HepG2 (cell line): ENCODE measurements around the gene MTHFS. TPM values are rescaled to one million over a fixed set of nuclear protein-coding genes. Genes with fewer than 3 reads are reported as not detected.
A peak's percentile ranks its signal among the peaks of the same experiment; 100 is the strongest.

ENCODE experiments used
- ARID5B ChIP-seq: IDR thresholded peaks from 2 replicates; pipeline ENCODE4 v1.4.0; 2020; ENCODE audit warnings: mild to moderate bottlenecking, missing genetic modification reagents
- CC2D1A ChIP-seq: sonication (generic); formaldehyde crosslinking; IDR thresholded peaks from 2 replicates; pipeline ENCODE4 v1.8.1; 2023; ENCODE audit warnings: mild to moderate bottlenecking, missing genetic modification reagents
- EED ChIP-seq: sonication (generic); formaldehyde crosslinking; IDR thresholded peaks from 2 replicates; pipeline ENCODE4 v1.5.0; 2020; ENCODE audit warnings: mild to moderate bottlenecking, missing genetic modification reagents
- ELF3 ChIP-seq: IDR thresholded peaks from 2 replicates; pipeline ENCODE4 v1.6.1; 2016; ENCODE audit warnings: missing genetic modification reagents, missing compliant biosample characterization
- FOSL2 ChIP-seq: sonication (generic); formaldehyde crosslinking; IDR thresholded peaks from 2 replicates; pipeline ENCODE4 v1.4.0; 2020; ENCODE audit warnings: missing genetic modification reagents
- FOXM1 ChIP-seq: sonication (generic); formaldehyde crosslinking; IDR thresholded peaks from 2 replicates; pipeline ENCODE4 v1.5.0; 2020; ENCODE audit warnings: missing genetic modification reagents
- GABPA ChIP-seq, 2 experiments: IDR thresholded peaks; 2 replicates each; pipeline ENCODE4 v1.6.1; 2011 to 2016; ENCODE audit warnings: low read depth in 2 of 2, low read length in 1 of 2, missing biosample characterization in 1 of 2, missing genetic modification characterization in 1 of 2
- HHEX ChIP-seq: IDR thresholded peaks from 2 replicates; pipeline ENCODE4 v1.6.1; 2016; ENCODE audit warnings: control low read depth
- PCBP2 ChIP-seq: fragments of 200-400 bp; formaldehyde crosslinking; optimal IDR thresholded peaks from 2 replicates; pipeline ENCODE3; 2018; ENCODE audit warnings: low read length, low read depth; ENCODE audit not compliant: poor library complexity, severe bottlenecking
- PRMT3 ChIP-seq: sonication (generic); formaldehyde crosslinking; IDR thresholded peaks from 2 replicates; pipeline ENCODE4 v1.8.1; 2022; ENCODE audit warnings: low read depth, mild to moderate bottlenecking, moderate library complexity, missing genetic modification reagents, borderline replicate concordance
- RFX5 ChIP-seq: IDR thresholded peaks from 2 replicates; pipeline ENCODE4 v1.6.1; 2011; ENCODE audit warnings: low read depth, low read length, improper control_type of control experiment
- SIN3A ChIP-seq: IDR thresholded peaks from 2 replicates; pipeline ENCODE4 v1.6.1; 2011; ENCODE audit warnings: low read depth, mild to moderate bottlenecking, control low read depth, low read length, borderline replicate concordance
- YEATS4 ChIP-seq: sonication (generic); formaldehyde crosslinking; IDR thresholded peaks from 2 replicates; pipeline ENCODE4 v1.4.0; 2020; ENCODE audit warnings: missing genetic modification reagents, borderline replicate concordance
- ZBTB46 ChIP-seq: sonication (generic); formaldehyde crosslinking; IDR thresholded peaks from 2 replicates; pipeline ENCODE4 v1.4.0; 2020; ENCODE audit warnings: mild to moderate bottlenecking, missing genetic modification reagents, borderline replicate concordance
- ZMYM4 ChIP-seq: sonication (generic); formaldehyde crosslinking; IDR thresholded peaks from 2 replicates; pipeline ENCODE4 v1.8.1; 2023; ENCODE audit warnings: mild to moderate bottlenecking, missing genetic modification reagents
- ZNF230 ChIP-seq: sonication (generic); formaldehyde crosslinking; IDR thresholded peaks from 2 replicates; pipeline ENCODE4 v1.4.0; 2020; ENCODE audit warnings: mild to moderate bottlenecking, missing genetic modification reagents
- ZNF253 ChIP-seq: sonication (generic); formaldehyde crosslinking; IDR thresholded peaks from 2 replicates; pipeline ENCODE4 v1.8.0; 2022; ENCODE audit warnings: mild to moderate bottlenecking, missing genetic modification reagents, borderline replicate concordance
- ZNF552 ChIP-seq: sonication (generic); formaldehyde crosslinking; IDR thresholded peaks from 2 replicates; pipeline ENCODE4 v1.9.0; 2022; ENCODE audit warnings: missing genetic modification reagents, mild to moderate bottlenecking, borderline replicate concordance
- ZNF589 ChIP-seq: sonication (generic); formaldehyde crosslinking; conservative IDR thresholded peaks from 2 replicates; pipeline ENCODE4 v1.8.0; 2022; ENCODE audit warnings: mild to moderate bottlenecking, moderate library complexity, missing genetic modification reagents
- ZNF598 ChIP-seq: sonication (generic); formaldehyde crosslinking; IDR thresholded peaks from 2 replicates; pipeline ENCODE4 v1.5.1; 2020; ENCODE audit warnings: mild to moderate bottlenecking, missing genetic modification reagents, borderline replicate concordance
- ZNF687 ChIP-seq: sonication (generic); formaldehyde crosslinking; IDR thresholded peaks from 2 replicates; pipeline ENCODE4 v1.5.1; 2020; ENCODE audit warnings: mild to moderate bottlenecking, missing genetic modification reagents, moderate library complexity
- ZSCAN20 ChIP-seq: sonication (generic); formaldehyde crosslinking; IDR thresholded peaks from 2 replicates; pipeline ENCODE4 v1.4.0; 2020; ENCODE audit warnings: missing genetic modification reagents, mild to moderate bottlenecking, borderline replicate concordance
- polyA plus RNA-seq, 8 experiments: library from polyadenylated mRNA; depleted of rRNA in 3 of 8; stranded (reverse) in 7 of 8; unstranded in 1 of 8; fragments of >200 nt; fragmentation: Illumina TruSeq in 4 of 8; extraction: Trizol in 4 of 8; gene quantifications; 2 replicates each; pipeline versions ENCODE4 v1.2.1 to v1.2.3, GENCODE V29; 2011 to 2016; ENCODE audit warnings: low read depth in 4 of 8, missing spikeins in 1 of 8, mixed read lengths in 1 of 8; ENCODE audit not compliant: insufficient read depth in 1 of 8
- total RNA-seq, 5 experiments: library from RNA; depleted of rRNA; stranded (reverse); fragments of >200 nt; fragmentation: Illumina TruSeq; extraction: Trizol; gene quantifications; 2 replicates each; pipeline ENCODE4 v1.2.3, GENCODE V29; 2016; ENCODE audit warnings: low read depth in 1 of 5

Gene MTHFS
- total and polyA plus RNA-seq, 2 of the 13 experiments (the other 11 are each of a cell fraction or from before 2014, with no cell fraction given) = 37.0 to 49.7 TPM

- TF ChIP-seq ZNF687 (CRISPR knock-in tag) (peak; percentile 56), ZNF230 (no peak), PRMT3 (no peak), EED (CRISPR knock-in tag) (no peak), ELF3 (CRISPR knock-in tag) (no peak), ZNF552 (CRISPR knock-in tag) (no peak), FOSL2 (0 out of 2 replicates have a peak, but pooled peaks have one; percentile 19), RFX5 (no peak), ZSCAN20 (CRISPR knock-in tag) (no peak), ZMYM4 (peak; percentile 57; the same call in 1 of the 2 replicates), ZNF598 (CRISPR knock-in tag) (no peak), ARID5B (CRISPR knock-in tag) (no peak), GABPA (IDR thresholded peaks at IDR 0.05; ENCODE audit: low read depth, low read length) (no peak), GABPA (CRISPR knock-in tag; IDR thresholded peaks at IDR 0.05; ENCODE audit: low read depth) (peak; percentile 45), CC2D1A (CRISPR knock-in tag) (no peak), FOXM1 (no peak), SIN3A (no peak), ZNF589 (CRISPR knock-in tag) (no peak), HHEX (CRISPR knock-in tag) (no peak), PCBP2 (no peak), ZNF253 (CRISPR knock-in tag) (no peak), YEATS4 (CRISPR knock-in tag) (no peak), ZBTB46 (CRISPR knock-in tag) (no peak)
These were observed 21.5 kb upstream of the MTHFS start (continued) for GRCh38 chr15:79918278-79918677.
